Prostate gland (tissue), 2 donors: Measurements from ENCODE around the gene TSTD1.
"Not testable (repeated sequence)": the region's sequence is repeated elsewhere in the genome, so short reads cannot be mapped to it uniquely, and the experiment has no call there.

Source experiments
- CTCF ChIP-seq, 4 experiments: fragments of 200-600 bp in 2 of 4; fragments of 450-650 bp in 2 of 4; sonication (generic) in 2 of 4; IDR thresholded peaks; 1 replicate in 3 of 4; 2 replicates in 1 of 4; pipeline ENCODE4 v1.5.1; 2016 to 2019; ENCODE audit warnings: antibody characterized with exemption in 4 of 4, mild to moderate bottlenecking in 2 of 4, moderate library complexity in 2 of 4
- POLR2AphosphoS5 ChIP-seq: sonication (generic); formaldehyde crosslinking; IDR thresholded peaks from one replicate; pipeline ENCODE4 v1.6.1; 2017; ENCODE audit warnings: antibody characterized with exemption

- not testable (repeated sequence) for TF ChIP-seq CTCF (IDR thresholded peaks at IDR 0.05); POLR2AphosphoS5
These were observed 16.3 kb downstream of the TSTD1 start for GRCh38 chr1:161022432-161022831.
